GM19025 (cell line): ENCODE measurements around the gene HDLBP.

Source experiments
- ATAC-seq: cut with Tn5 transposase; IDR thresholded peaks from one replicate; pipeline ENCODE4 v1.9.1; 2021; ENCODE audit warnings: mild to moderate bottlenecking, low read depth, moderate library complexity; ENCODE audit not compliant: unreplicated experiment

HDLBP gene

DNA sequence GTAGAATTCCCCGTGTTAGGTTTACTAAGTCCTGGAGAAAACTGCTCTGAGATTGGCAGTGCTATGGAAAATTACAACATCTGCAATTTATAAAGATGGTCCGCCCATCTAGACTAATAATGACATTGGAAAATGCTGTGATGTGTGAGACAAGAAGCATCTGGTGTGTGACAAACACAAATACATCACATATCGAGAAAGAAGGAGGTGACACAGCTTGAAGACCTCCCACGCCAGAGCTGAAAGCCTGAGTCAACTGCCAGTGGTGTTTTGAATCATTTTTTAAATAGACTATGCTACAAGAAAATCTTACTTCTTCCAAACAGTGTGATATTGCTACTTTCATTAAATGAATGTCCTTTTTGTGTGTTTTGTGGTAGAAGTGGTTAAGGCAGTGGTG is 135.6 kb downstream of the HDLBP start:
- no peak for ATAC-seq

DNA sequence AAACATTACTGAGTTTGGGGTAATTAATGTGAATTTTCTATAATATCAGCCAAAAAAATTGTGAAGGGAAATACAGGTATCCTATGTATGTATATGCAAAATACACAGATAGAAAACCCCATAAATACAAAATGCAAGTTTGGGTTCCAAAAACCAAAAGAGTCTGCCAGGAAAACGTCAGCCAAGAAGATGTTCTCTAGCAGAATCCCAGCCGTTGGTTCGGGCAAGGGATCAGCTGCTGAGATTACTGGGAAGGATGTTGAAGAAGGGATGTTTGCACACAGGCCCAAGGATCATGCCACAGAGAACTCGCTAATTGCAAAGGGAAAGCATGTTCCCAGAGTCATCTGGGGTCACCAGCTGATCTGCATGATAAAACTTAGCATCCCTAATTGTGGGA is 136.5 kb downstream of the HDLBP start:
- no peak for ATAC-seq

DNA sequence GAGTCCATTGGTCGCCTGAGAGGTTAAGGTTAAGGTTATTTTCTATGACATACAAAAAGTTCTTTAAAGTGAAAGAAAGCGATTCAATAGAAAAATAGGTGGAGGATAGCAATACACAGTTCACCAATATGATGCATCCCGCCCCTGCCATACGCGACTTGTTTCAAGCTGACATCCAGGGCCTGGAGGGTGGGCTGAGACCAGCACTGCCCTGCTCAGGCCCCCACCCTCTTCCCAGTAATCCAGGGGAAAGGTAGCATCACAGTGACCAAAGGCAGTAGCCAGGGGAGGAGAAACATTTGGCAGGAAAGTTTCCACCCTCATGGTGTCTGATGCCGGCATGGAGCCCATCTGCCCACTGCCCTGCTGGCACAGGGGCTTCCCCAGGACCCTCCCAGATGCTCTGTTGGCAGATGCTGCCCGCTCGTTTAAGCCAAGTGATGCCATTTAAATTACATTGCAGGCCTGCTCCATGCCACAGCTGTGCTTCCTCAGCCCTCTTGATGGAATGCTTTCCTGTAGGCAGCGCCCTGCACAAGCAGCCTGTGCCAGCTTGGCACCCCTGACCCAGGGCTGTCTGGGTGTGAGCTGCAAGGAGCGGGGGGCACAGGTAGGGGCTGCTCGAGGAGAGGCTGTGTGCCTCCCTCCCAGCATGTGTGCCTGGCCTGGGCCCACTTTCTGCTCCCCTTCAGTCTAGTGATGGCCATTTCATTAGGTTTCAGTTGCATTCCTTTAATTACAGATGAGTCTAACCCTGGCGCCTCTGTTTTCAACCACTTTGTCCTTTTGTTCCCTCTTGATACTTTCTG is 137.7 kb downstream of the HDLBP start:
- no peak for ATAC-seq
